ENCODE results near the gene MAD1L1. TPM values are rescaled to one million over a fixed set of nuclear protein-coding genes. Genes with fewer than 3 reads are reported as not detected.

MAD1L1 gene
- total and polyA plus RNA-seq, 2 of the 8 experiments (the other 6 are each of a cell fraction or from before 2014, with no cell fraction given), result 40.4 to 44.6 TPM

- CTCF ChIA-PET (ENCODE audit: partially characterized antibody), result interaction anchor here (0.6 to 2.6 kb wide), 4 partner anchors 9 to 163 kb away, joined by 3 to 8 read pairs (median 4); no protein-coding TSS in a partner anchor
- no peak for TF ChIP-seq FOSL1 (IDR thresholded peaks at IDR 0.05; ENCODE audit: insufficient read depth, low read depth, low read length)
- TF ChIP-seq RBBP5 (IDR thresholded peaks at IDR 0.05; ENCODE audit: borderline replicate concordance, low read depth, low read length), result no peak
- TF ChIP-seq ATF3 (IDR thresholded peaks at IDR 0.05; ENCODE audit: insufficient read depth, low read depth, low read length), result no peak
- TF ChIP-seq GTF2F1 (IDR thresholded peaks at IDR 0.05; ENCODE audit: borderline replicate concordance, low read depth, low read length), result no peak
- TF ChIP-seq CEBPB (IDR thresholded peaks at IDR 0.05; ENCODE audit: low read depth, low read length), result no peak
- no peak for TF ChIP-seq CTBP2 (IDR thresholded peaks at IDR 0.05; ENCODE audit: borderline replicate concordance, insufficient read depth, insufficient read length, low read length)
- TF ChIP-seq SP1 (IDR thresholded peaks at IDR 0.05; ENCODE audit: low read depth, low read length), result no peak
- TF ChIP-seq POLR2AphosphoS5 (IDR thresholded peaks at IDR 0.05; ENCODE audit: low read depth, low read length), result no peak
Observed at GRCh38 chr7:2046581-2047565, 185.9 kb downstream of the MAD1L1 start.

More at GRCh38 chr7:2046581-2047565, 185.9 kb downstream of the MAD1L1 start:
- no peak overlapping the region for H2BK20ac ChIP-seq (ENCODE audit: low read length)
- H3K79me1 ChIP-seq (ENCODE audit: low read depth, low read length), result peaks cover 12% of the 10 kb centered on the region
- H3K56ac ChIP-seq (replicated peaks; ENCODE audit: insufficient read length, low read depth, low read length), result no peak overlapping the region
- POLR2A ChIA-PET (ENCODE audit: partially characterized antibody), result no interaction called here
- H2BK15ac ChIP-seq (ENCODE audit: low read length), result no peak overlapping the region
- H2AFZ ChIP-seq (ENCODE audit: low read length), result no peak overlapping the region
- H3K9ac ChIP-seq (replicated peaks in 1 of 4; ENCODE audit: extremely low read depth in 1 of 4, low read depth in 3 of 4, low read length in 3 of 4), result no peak overlapping the region
- no peak overlapping the region for H4K91ac ChIP-seq (replicated peaks; ENCODE audit: insufficient read length, low read length)
- H4K20me1 ChIP-seq (replicated peaks in 1 of 2; ENCODE audit: control insufficient read depth in 1 of 2, insufficient read depth in 2 of 2, low read length in 2 of 2), result peaks cover 0 to 13% of the 10 kb centered on the region in 2 experiments
- H3K4ac ChIP-seq (replicated peaks; ENCODE audit: insufficient read length, low read depth, low read length), result no peak overlapping the region
- FAIRE-seq (no peak), DNase-seq (ENCODE audit: low read depth in 1 of 2, low spot score in 2 of 2) (no peak)
- H3K79me2 ChIP-seq (ENCODE audit: control insufficient read depth in 1 of 2, insufficient read depth in 2 of 2, low read length in 2 of 2), result peaks cover 0 to 6% of the 10 kb centered on the region in 2 experiments; a peak in 1 of 4 replicates
- H3K23ac ChIP-seq (ENCODE audit: insufficient read length), result no peak overlapping the region
- H3K4me2 ChIP-seq (ENCODE audit: insufficient read depth in 1 of 2, low read depth in 2 of 2, low read length in 2 of 2), result no peak overlapping the region
- H3K18ac ChIP-seq (ENCODE audit: extremely low read depth, low read length), result no peak overlapping the region
- H3K36me3 ChIP-seq (ENCODE audit: control insufficient read depth in 2 of 4, insufficient read depth in 4 of 4, low read length in 3 of 4), result peaks cover 0 to 3% (median 0%) of the 10 kb centered on the region in 4 experiments; a peak in 1 of 8 replicates
- H4K8ac ChIP-seq (ENCODE audit: extremely low read depth, insufficient read depth, low read length), result no peak overlapping the region; the same call in 1 of the 2 replicates
- no peak overlapping the region for H2BK120ac ChIP-seq (replicated peaks; ENCODE audit: low read depth, low read length)
- no peaks in the 10 kb centered on the region; the same call in 1 of the 2 replicates for H3K23me2 ChIP-seq (ENCODE audit: low read depth, low read length)
- H3K4me1 ChIP-seq (replicated peaks in 1 of 4; ENCODE audit: control insufficient read depth in 3 of 4, insufficient read depth in 4 of 4, low read length in 3 of 4), result peaks cover 0 to 5% (median 0%) of the 10 kb centered on the region in 4 experiments; a peak in 3 of 7 replicates
- H2BK5ac ChIP-seq (ENCODE audit: low read depth, low read length), result no peak overlapping the region
- H3K27me3 ChIP-seq (replicated peaks in 1 of 4; ENCODE audit: control insufficient read depth in 3 of 4, extremely low read depth in 1 of 4, insufficient read depth in 3 of 4, low read length in 3 of 4), result no peaks in the 10 kb centered on the region
- no peak overlapping the region for H3K4me3 ChIP-seq (ENCODE audit: extremely low read depth in 1 of 4, insufficient read depth in 2 of 4, low read depth in 3 of 4, low read length in 4 of 4)
- no peak overlapping the region for H3K27ac ChIP-seq (ENCODE audit: low read depth, low read length)
- no peak overlapping the region for H4K5ac ChIP-seq (ENCODE audit: insufficient read length, low read depth, low read length)
- 0 out of 2 replicates have a peak overlapping the region, but pooled peaks have one; percentile 46 for H2AK5ac ChIP-seq (ENCODE audit: low read depth, low read length)
- 91% methylated on average over 30 of the region's 30 CpGs; no CpG with 5 or more reads in 1 of the 2 experiments for WGBS, 2 experiments (ENCODE audit: extremely low coverage in 1 of 2, insufficient coverage in 1 of 2, insufficient read length in 1 of 2, insufficient replicate concordance in 2 of 2, low coverage in 1 of 2, low lambda C conversion rate in 2 of 2, missing lambda C conversion rate in 1 of 2)
- peaks cover 0 to 3% of the 10 kb centered on the region in 2 experiments; a peak in 1 of 4 replicates for H3K9me3 ChIP-seq (ENCODE audit: insufficient read depth in 2 of 2, low read depth in 1 of 2, low read length in 1 of 2)
- no peak overlapping the region for H3K14ac ChIP-seq (ENCODE audit: insufficient read length)
- no peak overlapping the region for H2BK12ac ChIP-seq (ENCODE audit: low read depth, low read length)
